Nephron progenitor cell (in vitro differentiated cells): ENCODE measurements around the gene ARHGEF7.
A peak's percentile ranks its signal among the peaks of the same experiment; 100 is the strongest.

Experiments used
- DNase-seq: peaks from one replicate; pipeline ENCODE4 v3.0.0; 2021
- H3K27ac Mint-ChIP-seq: 2 replicates; pipeline ENCODE4 v1.8.0; 2021; ENCODE audit warnings: mild to moderate bottlenecking, moderate library complexity, mixed read lengths
- H3K27me3 Mint-ChIP-seq: 2 replicates; pipeline ENCODE4 v1.8.0; 2021; ENCODE audit warnings: mild to moderate bottlenecking, low read depth, mixed read lengths; ENCODE audit not compliant: poor library complexity
- H3K36me3 Mint-ChIP-seq: 2 replicates; pipeline ENCODE4 v1.8.0; 2021; ENCODE audit warnings: low read depth, mixed read lengths
- H3K4me1 Mint-ChIP-seq: 2 replicates; pipeline ENCODE4 v1.8.0; 2021; ENCODE audit warnings: mixed read lengths
- H3K4me3 Mint-ChIP-seq: 2 replicates; pipeline ENCODE4 v1.8.0; 2021; ENCODE audit warnings: mild to moderate bottlenecking, moderate library complexity, mixed read lengths
- H3K9me3 Mint-ChIP-seq: 2 replicates; pipeline ENCODE4 v1.8.0; 2021; ENCODE audit warnings: mild to moderate bottlenecking, moderate library complexity, mixed read lengths
- TF ChIP-seq, protein P1 (sequence below): fragments of 200-600 bp; sonication (generic); IDR thresholded peaks from 2 replicates; pipeline ENCODE4 v1.5.0; 2021; ENCODE audit warnings: antibody characterized with exemption

The ARHGEF7 gene

DNA sequence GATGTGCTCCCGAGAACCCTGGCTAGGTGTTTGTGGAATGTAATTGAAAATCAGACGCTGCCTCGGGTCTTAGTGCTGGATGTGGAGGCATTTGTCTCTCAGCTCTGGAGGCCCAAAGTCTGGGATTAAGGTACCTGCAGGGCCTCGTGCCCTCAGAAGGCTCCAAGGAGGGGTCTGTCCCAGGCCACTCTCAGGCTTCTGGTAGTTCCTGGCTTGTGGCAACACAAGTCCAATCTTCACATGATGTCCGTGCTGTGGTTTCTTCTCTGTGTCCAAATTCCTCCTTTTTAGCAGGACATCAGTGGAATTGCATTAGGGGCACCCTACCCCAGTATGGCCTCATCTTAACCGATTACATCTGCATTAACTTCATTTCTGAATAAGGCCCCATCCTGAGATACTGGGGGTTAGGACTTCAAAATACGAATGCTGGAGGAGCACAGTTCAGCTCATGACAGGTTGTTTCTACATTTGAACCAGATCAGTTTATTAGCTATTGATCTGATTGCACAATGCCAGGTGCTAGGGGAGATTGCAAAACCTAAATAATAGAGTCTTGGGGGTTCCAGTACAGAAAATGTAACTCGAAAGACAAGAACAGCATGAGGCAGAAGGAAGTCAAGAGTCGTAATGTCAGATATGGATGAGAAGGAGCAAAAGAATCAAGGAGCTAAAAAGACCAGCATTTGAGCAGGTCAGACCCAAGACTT, 3.9 kb downstream of the ARHGEF7 start:
- peaks cover 72% of the 10 kb centered on the region for H3K4me1 Mint-ChIP-seq
- no peak for DNase-seq
- TF ChIP-seq, protein P1, sequence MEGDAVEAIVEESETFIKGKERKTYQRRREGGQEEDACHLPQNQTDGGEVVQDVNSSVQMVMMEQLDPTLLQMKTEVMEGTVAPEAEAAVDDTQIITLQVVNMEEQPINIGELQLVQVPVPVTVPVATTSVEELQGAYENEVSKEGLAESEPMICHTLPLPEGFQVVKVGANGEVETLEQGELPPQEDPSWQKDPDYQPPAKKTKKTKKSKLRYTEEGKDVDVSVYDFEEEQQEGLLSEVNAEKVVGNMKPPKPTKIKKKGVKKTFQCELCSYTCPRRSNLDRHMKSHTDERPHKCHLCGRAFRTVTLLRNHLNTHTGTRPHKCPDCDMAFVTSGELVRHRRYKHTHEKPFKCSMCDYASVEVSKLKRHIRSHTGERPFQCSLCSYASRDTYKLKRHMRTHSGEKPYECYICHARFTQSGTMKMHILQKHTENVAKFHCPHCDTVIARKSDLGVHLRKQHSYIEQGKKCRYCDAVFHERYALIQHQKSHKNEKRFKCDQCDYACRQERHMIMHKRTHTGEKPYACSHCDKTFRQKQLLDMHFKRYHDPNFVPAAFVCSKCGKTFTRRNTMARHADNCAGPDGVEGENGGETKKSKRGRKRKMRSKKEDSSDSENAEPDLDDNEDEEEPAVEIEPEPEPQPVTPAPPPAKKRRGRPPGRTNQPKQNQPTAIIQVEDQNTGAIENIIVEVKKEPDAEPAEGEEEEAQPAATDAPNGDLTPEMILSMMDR: no peak
- no peak overlapping the region for H3K27ac Mint-ChIP-seq
- H3K9me3 Mint-ChIP-seq: no peaks in the 10 kb centered on the region
- H3K36me3 Mint-ChIP-seq: peaks cover 11% of the 10 kb centered on the region
- H3K4me3 Mint-ChIP-seq: no peak overlapping the region
- peaks cover 61% of the 10 kb centered on the region for H3K27me3 Mint-ChIP-seq

DNA sequence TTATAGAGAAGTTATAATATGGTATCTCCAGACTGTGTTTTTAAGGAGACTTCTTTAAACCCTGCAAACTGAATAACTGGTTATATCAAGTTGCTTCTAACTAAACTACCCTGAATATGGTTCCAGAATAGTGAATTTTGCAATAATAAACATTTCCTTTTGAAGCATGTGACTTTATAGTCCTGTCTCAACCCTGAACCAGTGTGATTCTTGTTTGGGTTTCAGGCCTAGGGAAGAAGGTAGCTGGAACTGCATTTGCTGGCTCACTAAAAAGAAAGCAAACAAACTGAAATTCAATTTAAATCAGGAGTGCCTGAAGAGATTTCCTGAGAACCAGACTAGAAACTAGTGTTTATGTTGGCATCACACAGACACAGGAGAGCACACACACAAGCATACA, 4.9 kb downstream of the ARHGEF7 start:
- H3K4me3 Mint-ChIP-seq: no peak overlapping the region
- TF ChIP-seq, protein P1: no peak
- peaks cover 66% of the 10 kb centered on the region for H3K4me1 Mint-ChIP-seq
- H3K36me3 Mint-ChIP-seq: peaks cover 11% of the 10 kb centered on the region
- no peaks in the 10 kb centered on the region for H3K9me3 Mint-ChIP-seq
- H3K27ac Mint-ChIP-seq: no peak overlapping the region
- H3K27me3 Mint-ChIP-seq: peaks cover 58% of the 10 kb centered on the region
- DNase-seq: no peak

DNA sequence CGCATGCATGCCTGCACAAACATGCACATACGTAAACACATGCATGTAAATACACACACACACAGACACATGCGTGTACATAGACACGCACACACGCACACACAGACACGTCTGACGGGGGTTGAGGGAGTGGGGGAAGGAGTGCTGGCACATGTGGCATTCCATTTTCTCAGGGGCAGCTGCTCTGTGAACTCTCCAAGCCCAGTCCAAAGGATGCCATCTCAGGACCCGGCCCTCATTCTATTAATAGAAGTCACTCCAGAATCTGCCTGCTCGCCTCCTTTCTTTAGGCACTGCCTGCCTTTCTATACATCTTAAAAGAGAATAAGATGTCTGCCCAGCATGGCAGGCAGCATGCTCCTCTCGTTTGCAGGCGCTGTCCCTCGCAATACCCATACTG, 5.3 kb downstream of the ARHGEF7 start:
- H3K9me3 Mint-ChIP-seq: no peaks in the 10 kb centered on the region
- TF ChIP-seq, protein P1: no peak
- H3K4me1 Mint-ChIP-seq: peaks cover 66% of the 10 kb centered on the region
- DNase-seq: no peak
- H3K36me3 Mint-ChIP-seq: peaks cover 11% of the 10 kb centered on the region
- peaks cover 60% of the 10 kb centered on the region for H3K27me3 Mint-ChIP-seq
- no peak overlapping the region for H3K27ac Mint-ChIP-seq
- no peak overlapping the region for H3K4me3 Mint-ChIP-seq

DNA sequence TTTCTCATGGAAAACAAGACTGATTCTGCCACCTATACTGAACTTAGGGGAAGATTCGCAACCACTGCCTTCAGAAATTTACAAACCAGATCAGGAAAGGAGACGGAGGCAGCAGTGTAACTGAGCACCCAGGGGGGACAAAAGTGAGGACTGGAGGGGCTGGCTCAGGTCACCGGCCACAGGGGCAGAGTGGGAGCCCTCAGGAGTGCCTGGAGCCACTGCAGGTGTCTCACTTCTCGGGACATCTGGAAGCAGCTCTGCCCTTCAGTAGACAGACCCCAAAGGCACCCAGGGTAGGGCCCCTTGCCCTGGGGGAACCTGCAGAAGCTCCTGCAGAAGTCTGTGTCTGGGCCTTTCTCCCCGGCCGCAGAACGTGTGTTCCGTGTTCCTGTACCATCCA, 5.8 kb downstream of the ARHGEF7 start:
- Mint-ChIP-seq H3K9me3 (no peaks in the 10 kb centered on the region), H3K36me3 (peaks cover 11% of the 10 kb centered on the region), H3K4me1 (peaks cover 66% of the 10 kb centered on the region), H3K27ac (no peak overlapping the region), H3K4me3 (no peak overlapping the region), H3K27me3 (peaks cover 59% of the 10 kb centered on the region)
- TF ChIP-seq, protein P1: no peak
- DNase-seq: no peak

DNA sequence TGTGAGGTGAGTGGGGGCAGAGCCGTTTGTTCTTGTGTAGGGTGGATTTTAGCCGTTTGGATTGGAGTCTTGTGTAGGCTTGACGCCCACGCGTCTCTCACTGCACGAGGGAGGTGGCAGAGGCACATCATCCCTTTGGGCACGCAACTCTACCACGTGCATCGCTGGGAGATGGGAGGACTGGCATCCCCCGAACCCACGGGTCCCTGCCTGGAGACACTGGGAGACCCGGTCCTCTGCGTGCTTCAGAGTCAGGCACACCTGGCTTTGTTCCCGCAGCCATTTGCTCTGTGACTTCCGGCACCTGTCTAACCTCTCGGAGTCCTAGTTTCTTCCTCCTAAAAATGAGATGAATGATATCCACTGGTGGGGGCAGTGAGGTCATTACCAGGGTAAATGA, 6.4 kb downstream of the ARHGEF7 start:
- DNase-seq: no peak
- peaks cover 53% of the 10 kb centered on the region for H3K27me3 Mint-ChIP-seq
- H3K36me3 Mint-ChIP-seq: peaks cover 11% of the 10 kb centered on the region
- H3K4me1 Mint-ChIP-seq: peaks cover 60% of the 10 kb centered on the region
- H3K9me3 Mint-ChIP-seq: no peaks in the 10 kb centered on the region
- peak overlapping the region; percentile 25 for H3K4me3 Mint-ChIP-seq
- H3K27ac Mint-ChIP-seq: no peak overlapping the region
- TF ChIP-seq, protein P1: no peak

DNA sequence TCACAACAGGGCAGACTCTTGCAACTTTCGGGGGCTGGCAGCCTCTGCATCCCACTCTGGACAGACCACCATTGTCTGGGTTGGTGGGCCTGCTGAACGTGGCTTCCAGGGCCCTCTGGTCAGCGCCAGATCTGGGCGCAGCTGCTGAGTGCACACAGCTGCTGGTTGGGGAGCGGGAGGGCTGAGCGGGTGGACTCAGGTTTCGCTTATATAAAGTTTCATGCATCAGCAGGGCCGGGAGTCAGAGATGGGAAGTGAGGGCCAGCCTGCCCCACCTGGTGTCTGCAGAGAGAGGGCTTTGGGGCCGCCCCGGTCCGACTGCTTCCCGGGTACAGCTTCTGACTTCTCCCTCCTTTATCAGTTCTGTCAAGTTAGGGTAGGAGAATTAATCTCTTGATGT, 6.9 kb downstream of the ARHGEF7 start:
- H3K4me3 Mint-ChIP-seq: peak overlapping the region; percentile 25
- H3K9me3 Mint-ChIP-seq: no peaks in the 10 kb centered on the region
- peaks cover 54% of the 10 kb centered on the region for H3K4me1 Mint-ChIP-seq
- peak; percentile 58 for DNase-seq
- peaks cover 11% of the 10 kb centered on the region for H3K36me3 Mint-ChIP-seq
- peaks cover 51% of the 10 kb centered on the region for H3K27me3 Mint-ChIP-seq
- no peak overlapping the region for H3K27ac Mint-ChIP-seq
- TF ChIP-seq, protein P1: no peak
